ENCODE results near the gene GALNTL6.

DNA sequence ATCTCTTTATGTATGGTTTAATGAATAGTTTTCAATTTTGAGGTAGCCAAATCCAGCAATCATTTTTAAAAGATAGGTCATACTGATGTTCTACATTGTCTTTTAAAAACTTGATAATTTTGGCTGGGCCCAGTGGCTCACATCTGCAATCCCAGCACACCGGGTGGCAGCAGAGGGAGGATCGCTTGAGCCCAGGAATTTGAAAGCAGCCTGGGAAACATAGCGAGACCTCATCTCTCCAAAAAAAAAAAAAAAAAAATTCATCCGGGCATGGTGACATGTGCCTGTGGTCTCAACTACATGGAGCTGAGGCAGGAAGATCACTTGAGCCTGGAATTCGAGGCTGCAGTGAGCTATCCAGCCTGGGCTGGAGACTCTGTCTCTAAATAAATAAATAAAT is 419.8 kb downstream of the GALNTL6 start:
- TF ChIP-seq CTCF (IDR thresholded peaks at IDR 0.05; ENCODE audit: insufficient read depth, low read depth, low read length) (no peak), EZH2 (IDR thresholded peaks at IDR 0.05; ENCODE audit: insufficient read depth, low read length) (no peak)
